Neuron (in vitro differentiated cells): Measurements from ENCODE around the gene LY86.
"Not testable (repeated sequence)": the region's sequence is repeated elsewhere in the genome, so short reads cannot be mapped to it uniquely, and the experiment has no call there.

Experiments
- H2AFZ ChIP-seq: one replicate; pipeline ENCODE4 v1.6.1; 2013; ENCODE audit warnings: low read depth, mild to moderate bottlenecking, inconsistent platforms, low read length, moderate library complexity
- H3K27me3 ChIP-seq: one replicate; pipeline ENCODE4 v1.6.1; 2013; ENCODE audit warnings: low read length; ENCODE audit not compliant: insufficient read depth
- H3K36me3 ChIP-seq: one replicate; pipeline ENCODE4 v1.6.1; 2013; ENCODE audit warnings: low read length; ENCODE audit not compliant: insufficient read depth
- H3K4me1 ChIP-seq: one replicate; pipeline ENCODE4 v1.6.1; 2013; ENCODE audit warnings: low read length; ENCODE audit not compliant: insufficient read depth
- H3K4me3 ChIP-seq: 2 replicates; pipeline ENCODE4 v1.5.1; 2013; ENCODE audit warnings: mild to moderate bottlenecking, low read length, moderate library complexity
- H3K9me3 ChIP-seq: one replicate; pipeline ENCODE4 v1.6.1; 2013; ENCODE audit warnings: low read length

The LY86 gene

DNA sequence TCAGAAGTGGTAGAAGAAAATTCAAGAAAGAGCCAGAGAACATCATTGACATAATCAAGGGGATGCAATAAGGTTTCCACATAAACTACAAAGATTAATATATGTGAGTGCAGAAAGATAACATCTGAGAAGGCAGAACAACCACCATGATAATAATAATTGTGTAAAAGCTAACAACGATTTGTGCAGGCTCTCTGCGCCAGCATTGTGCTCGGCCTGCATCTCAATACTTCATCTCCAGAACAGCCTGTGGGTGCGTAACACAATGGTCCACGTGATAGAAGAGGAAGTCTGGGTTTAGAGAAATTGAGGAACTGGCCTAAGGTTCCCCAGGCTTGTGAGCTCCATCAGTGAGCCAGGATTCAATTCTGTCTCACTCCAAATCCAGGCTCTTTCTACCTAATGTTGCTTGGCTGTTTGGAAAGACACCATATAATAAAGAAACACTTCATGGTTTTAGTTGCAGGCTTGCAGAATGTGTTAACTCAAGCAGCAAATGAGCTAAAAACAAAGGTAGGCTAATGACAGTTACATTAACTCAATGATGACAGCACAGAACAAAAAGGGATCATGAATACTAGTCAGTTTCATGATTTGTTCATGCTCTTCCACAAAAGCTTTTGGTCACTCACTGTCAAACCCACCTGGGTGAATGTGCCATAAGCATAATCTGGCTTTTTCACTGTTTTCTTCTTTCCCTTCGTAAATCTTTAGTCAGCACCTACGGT is 71.2 kb downstream of the LY86 start:
- Histone ChIP-seq H2AFZ (no peak overlapping the region), H3K9me3 (no peaks in the 10 kb centered on the region), H3K4me1 (peaks cover 12% of the 10 kb centered on the region), H3K4me3 (no peak overlapping the region), H3K27me3 (no peaks in the 10 kb centered on the region), H3K36me3 (no peaks in the 10 kb centered on the region)

GRCh38 chr6:6660339-6661045 is 72.0 kb downstream of the LY86 start:
- Histone ChIP-seq H3K27me3 (no peaks in the 10 kb centered on the region), H3K36me3 (no peaks in the 10 kb centered on the region), H2AFZ (no peak overlapping the region), H3K4me1 (peaks cover 12% of the 10 kb centered on the region), H3K4me3 (no peak overlapping the region), H3K9me3 (no peaks in the 10 kb centered on the region)

GRCh38 chr6:6661191-6661590 is 72.7 kb downstream of the LY86 start:
- Histone ChIP-seq H2AFZ (no peak overlapping the region), H3K36me3 (no peaks in the 10 kb centered on the region), H3K27me3 (no peaks in the 10 kb centered on the region), H3K4me1 (peaks cover 11% of the 10 kb centered on the region), H3K4me3 (no peak overlapping the region), H3K9me3 (no peaks in the 10 kb centered on the region)

DNA sequence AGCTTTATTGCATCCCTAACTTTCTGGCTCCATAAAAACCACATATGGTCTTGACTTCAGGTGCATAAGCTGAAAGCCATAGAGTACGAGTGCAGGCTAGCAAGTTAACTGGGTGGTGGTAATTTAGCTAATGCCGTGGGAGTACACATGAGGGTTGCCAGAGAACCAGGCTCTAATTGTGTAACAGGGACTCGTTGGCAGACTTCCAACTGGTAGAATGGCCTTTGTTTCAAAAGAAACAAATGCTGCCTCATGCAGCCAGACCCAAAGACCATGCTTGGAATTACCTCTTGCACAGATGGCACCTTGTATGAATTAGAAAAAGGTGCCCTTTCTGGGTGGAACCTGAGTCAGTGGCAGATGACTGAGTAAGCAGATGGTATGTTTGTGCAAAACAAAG is 73.2 kb downstream of the LY86 start:
- Histone ChIP-seq H2AFZ (no peak overlapping the region), H3K4me1 (peaks cover 7% of the 10 kb centered on the region), H3K4me3 (no peak overlapping the region), H3K27me3 (no peaks in the 10 kb centered on the region), H3K9me3 (no peaks in the 10 kb centered on the region), H3K36me3 (no peaks in the 10 kb centered on the region)

DNA sequence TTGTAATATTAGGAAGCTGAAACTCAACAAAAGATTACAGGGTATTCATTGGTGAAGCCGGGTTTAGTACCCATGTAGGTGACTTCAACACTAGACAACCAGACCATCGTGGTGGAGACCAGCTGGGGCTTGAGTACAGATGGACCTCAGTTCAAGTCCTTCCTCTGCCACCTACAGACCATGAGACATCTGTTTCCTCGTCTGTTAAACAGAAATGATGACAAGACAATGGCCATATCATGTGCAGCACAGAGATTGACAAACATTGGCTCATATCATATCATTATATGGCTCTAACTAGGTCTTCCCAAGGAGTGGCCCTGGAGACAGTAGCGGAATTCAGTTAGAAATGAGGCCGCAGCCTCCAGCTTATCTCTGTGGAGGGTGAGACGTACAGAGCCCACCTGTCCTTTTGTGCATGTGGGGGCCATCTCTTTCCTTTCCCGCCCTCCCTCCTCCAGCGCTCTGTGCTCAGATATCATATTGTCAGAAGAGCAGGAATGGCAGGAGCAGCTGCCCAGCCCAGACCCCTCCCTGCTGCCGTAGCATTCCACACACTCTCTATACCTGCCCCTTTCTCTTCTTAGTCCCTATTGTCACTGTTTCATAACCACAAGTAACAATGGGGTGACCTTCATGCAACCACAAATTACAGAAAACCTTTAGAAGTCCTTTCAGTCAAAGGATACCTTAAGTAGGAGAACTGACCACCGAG is 75.1 kb downstream of the LY86 start:
- no peaks in the 10 kb centered on the region for H3K27me3 ChIP-seq
- H3K36me3 ChIP-seq = no peaks in the 10 kb centered on the region
- no peak overlapping the region for H3K4me3 ChIP-seq
- no peak overlapping the region for H2AFZ ChIP-seq
- peaks cover 7% of the 10 kb centered on the region for H3K4me1 ChIP-seq
- no peaks in the 10 kb centered on the region for H3K9me3 ChIP-seq

DNA sequence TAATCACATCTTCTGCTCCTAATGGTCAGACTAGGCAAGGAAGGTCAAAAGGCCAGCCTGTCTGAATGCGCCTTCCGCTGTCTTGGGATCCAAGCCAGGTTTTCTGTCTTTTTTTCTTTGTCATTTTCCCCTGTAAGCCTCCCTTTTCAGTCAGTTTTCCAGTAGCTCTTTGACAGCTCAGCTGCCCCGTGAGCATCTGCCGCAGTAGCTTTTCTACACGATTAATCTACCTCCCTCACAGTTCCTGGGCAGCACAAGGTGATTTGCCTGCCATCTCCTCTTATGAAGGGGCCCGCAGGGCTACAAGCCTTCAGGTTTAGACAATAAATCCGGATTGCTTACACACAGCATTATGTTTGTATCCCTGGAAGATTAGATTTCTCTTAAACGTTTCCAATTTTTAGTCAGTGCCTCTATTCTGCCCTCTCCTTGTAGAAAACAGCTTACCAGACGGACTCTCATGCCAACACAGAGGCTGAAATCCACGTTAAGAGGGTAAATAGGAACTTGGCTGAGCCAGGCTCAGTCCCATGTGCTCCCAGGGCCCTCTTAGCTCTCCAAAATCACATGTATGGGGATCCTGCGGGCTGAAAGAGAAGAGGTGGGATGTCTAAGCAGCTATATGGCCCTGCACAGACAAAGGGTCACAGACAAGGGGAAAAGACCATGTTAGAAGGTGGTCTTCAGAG is 77.2 kb downstream of the LY86 start:
- Histone ChIP-seq H3K36me3 (no peaks in the 10 kb centered on the region), H2AFZ (peak overlapping the region; percentile 44), H3K9me3 (no peaks in the 10 kb centered on the region), H3K27me3 (no peaks in the 10 kb centered on the region), H3K4me3 (no peak overlapping the region), H3K4me1 (peaks cover 7% of the 10 kb centered on the region)

DNA sequence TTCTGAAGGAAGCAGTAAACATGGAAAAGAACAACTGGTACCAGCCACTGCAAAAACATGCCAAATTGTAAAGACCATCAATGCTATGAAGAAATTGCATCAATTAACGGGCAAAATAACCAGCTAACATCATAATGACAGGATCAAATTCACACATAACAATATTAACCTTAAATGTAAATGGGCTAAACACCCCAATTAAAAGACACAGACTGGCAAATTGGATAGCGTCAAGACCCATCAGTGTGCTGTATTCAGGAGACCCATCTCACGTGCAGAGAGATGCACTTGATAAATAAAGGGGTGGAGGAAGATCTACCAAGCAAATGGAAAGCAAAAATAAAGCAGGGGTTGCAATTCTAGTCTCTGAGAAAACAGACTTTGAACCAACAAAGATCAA is 81.6 kb downstream of the LY86 start:
- not testable (repeated sequence) for H3K27me3 ChIP-seq, H3K36me3 ChIP-seq, H3K9me3 ChIP-seq, H3K4me3 ChIP-seq, H3K4me1 ChIP-seq, H2AFZ ChIP-seq

GRCh38 chr6:6674872-6675271 is 86.4 kb downstream of the LY86 start:
- Histone ChIP-seq H3K27me3 (peaks cover 2% of the 10 kb centered on the region), H3K36me3 (no peaks in the 10 kb centered on the region), H3K4me1 (no peaks in the 10 kb centered on the region), H3K9me3 (no peaks in the 10 kb centered on the region), H2AFZ (no peak overlapping the region), H3K4me3 (no peak overlapping the region)

DNA sequence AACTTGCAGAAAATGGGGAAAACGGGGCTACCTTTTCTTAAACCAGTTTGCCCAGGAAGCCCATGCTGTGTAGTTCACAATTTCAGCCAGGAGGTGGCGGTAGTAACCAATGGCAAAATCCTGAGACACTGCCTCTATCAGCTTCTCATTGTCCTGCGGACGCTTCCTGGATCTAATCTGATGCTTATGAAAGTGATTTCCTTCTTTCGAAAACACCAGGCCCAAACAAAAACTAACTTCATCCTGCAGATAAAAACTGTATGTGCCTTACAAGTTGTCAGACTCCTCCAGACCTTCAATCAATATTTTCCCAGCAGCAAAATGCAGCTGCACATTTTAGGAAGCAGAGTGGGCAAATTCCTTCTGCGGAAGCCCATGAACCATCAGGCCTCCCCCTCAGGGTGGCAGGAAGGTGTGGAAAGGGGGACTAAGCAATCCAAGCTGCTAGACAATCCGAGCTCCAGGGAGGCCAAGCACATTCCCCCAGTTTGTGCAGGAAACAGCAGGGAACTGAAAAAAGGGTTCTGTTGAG is 88.5 kb downstream of the LY86 start:
- Histone ChIP-seq H3K4me3 (no peak overlapping the region), H3K27me3 (peaks cover 2% of the 10 kb centered on the region), H2AFZ (no peak overlapping the region), H3K9me3 (no peaks in the 10 kb centered on the region), H3K4me1 (no peaks in the 10 kb centered on the region), H3K36me3 (no peaks in the 10 kb centered on the region)

- Histone ChIP-seq H3K36me3 (no peaks in the 10 kb centered on the region), H3K9me3 (no peaks in the 10 kb centered on the region), H3K27me3 (peaks cover 2% of the 10 kb centered on the region), H2AFZ (no peak overlapping the region), H3K4me1 (no peaks in the 10 kb centered on the region), H3K4me3 (no peak overlapping the region)
Observed at GRCh38 chr6:6678185-6678671, 89.7 kb downstream of the LY86 start.

DNA sequence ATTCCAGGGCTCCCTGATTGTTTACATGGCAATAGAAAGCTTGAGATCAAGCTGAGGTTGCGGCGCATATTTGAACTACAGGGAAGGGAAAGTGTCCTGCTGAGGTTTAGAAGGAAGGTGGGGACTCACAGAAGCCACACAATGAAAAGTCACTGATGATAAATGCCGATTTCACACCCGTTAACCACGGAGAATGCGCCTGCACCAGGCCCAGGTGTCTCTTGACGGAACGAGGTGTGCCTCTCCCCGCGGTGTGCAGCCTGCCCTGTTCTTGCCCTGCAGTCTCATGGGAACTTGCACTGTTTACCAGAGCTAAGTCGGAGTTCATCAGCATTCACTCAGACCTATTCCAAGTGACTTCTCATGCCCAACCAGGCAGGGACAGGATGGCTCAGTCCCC is 90.3 kb downstream of the LY86 start:
- H3K36me3 ChIP-seq = no peaks in the 10 kb centered on the region
- no peak overlapping the region for H2AFZ ChIP-seq
- H3K27me3 ChIP-seq = peaks cover 2% of the 10 kb centered on the region
- no peak overlapping the region for H3K4me3 ChIP-seq
- no peaks in the 10 kb centered on the region for H3K9me3 ChIP-seq
- no peaks in the 10 kb centered on the region for H3K4me1 ChIP-seq

DNA sequence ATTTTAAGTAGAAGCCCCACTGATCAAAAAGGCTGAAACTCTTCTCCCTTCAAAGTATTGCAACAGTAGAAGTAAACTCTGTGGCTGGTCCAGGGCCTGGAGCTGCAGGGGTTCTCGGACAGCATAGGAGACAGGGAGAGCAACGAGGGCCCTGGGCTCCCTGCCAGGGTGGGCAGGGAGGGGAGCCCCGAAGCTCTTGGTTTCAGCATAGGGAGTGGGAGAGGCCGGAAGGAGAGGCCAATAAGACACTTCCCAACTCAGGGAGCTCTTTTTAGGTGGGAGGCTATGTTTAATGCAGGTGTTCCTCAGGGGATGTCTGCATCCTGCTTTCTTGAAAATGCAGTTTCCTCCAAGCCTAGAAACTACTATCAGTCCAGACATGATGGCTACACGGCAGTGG is 91.1 kb downstream of the LY86 start:
- peaks cover 2% of the 10 kb centered on the region for H3K27me3 ChIP-seq
- H3K4me1 ChIP-seq = no peaks in the 10 kb centered on the region
- H2AFZ ChIP-seq = no peak overlapping the region
- H3K9me3 ChIP-seq = no peaks in the 10 kb centered on the region
- no peak overlapping the region for H3K4me3 ChIP-seq
- no peaks in the 10 kb centered on the region for H3K36me3 ChIP-seq

- Histone ChIP-seq H2AFZ (no peak overlapping the region), H3K4me1 (no peaks in the 10 kb centered on the region), H3K27me3 (no peaks in the 10 kb centered on the region), H3K36me3 (no peaks in the 10 kb centered on the region), H3K9me3 (no peaks in the 10 kb centered on the region), H3K4me3 (no peak overlapping the region)
Observed at GRCh38 chr6:6680526-6680925, 92.0 kb downstream of the LY86 start.
